Gastrocnemius medialis (tissue), 4 donors: ENCODE data around the gene PTBP1.

Experiments
- POLR2A ChIP-seq, 2 donors: fragments of 450-650 bp; IDR thresholded peaks; one replicate each; pipeline ENCODE4 v1.6.1; 2017; ENCODE audit warnings: antibody characterized with exemption in 2 of 2, mild to moderate bottlenecking in 2 of 2, moderate library complexity in 2 of 2
- TF ChIP-seq, protein P1 (sequence below), 5 experiments: fragments of 450-650 bp in 3 of 5; fragments of 200-600 bp in 2 of 5; sonication (generic) in 2 of 5; IDR thresholded peaks in 4 of 5; conservative IDR thresholded peaks in 1 of 5; 1 replicate in 4 of 5; 2 replicates in 1 of 5; pipeline ENCODE4 v1.5.1; 2016 to 2019; ENCODE audit warnings: antibody characterized with exemption in 5 of 5, mild to moderate bottlenecking in 3 of 5, moderate library complexity in 3 of 5

DNA sequence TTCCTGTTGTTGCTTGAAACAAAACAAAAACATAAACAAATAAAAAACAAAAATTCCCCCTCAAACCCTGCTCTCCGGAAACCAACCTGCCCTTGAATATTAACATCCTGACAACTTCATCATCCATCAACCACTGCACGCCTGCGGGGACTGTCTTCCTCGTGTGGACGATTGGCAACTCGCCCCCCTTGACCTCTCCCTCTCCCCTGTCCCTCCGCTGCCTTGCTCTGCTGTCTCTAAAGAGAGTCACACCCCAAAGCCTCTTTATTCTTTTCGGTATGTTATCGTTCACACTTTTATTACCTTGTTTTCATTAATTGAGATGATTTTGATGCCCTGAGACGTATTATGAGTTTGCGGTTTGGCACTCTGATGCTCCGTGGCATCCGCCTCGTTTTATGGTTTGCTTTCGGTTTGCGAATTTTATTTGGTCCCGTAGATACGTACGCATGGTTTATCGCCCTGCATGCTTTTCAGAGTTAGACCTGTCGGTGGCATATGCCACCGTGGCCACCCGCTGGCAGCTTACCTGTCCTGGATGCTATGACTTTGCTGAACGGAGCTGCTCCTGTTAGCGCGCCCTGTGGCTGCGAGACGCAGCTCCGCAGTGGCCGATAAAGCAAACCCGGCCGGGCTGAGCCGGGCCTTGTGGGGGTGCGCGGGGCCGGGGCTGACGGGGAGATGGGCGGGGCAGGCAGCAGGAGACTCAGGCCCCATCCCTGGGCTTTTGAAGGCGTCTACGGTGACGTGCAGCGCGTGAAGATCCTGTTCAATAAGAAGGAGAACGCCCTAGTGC, 10.6 kb downstream of the PTBP1 start:
- TF ChIP-seq, protein P1, sequence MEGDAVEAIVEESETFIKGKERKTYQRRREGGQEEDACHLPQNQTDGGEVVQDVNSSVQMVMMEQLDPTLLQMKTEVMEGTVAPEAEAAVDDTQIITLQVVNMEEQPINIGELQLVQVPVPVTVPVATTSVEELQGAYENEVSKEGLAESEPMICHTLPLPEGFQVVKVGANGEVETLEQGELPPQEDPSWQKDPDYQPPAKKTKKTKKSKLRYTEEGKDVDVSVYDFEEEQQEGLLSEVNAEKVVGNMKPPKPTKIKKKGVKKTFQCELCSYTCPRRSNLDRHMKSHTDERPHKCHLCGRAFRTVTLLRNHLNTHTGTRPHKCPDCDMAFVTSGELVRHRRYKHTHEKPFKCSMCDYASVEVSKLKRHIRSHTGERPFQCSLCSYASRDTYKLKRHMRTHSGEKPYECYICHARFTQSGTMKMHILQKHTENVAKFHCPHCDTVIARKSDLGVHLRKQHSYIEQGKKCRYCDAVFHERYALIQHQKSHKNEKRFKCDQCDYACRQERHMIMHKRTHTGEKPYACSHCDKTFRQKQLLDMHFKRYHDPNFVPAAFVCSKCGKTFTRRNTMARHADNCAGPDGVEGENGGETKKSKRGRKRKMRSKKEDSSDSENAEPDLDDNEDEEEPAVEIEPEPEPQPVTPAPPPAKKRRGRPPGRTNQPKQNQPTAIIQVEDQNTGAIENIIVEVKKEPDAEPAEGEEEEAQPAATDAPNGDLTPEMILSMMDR (IDR thresholded peaks at IDR 0.05 in 4 of 5, conservative IDR thresholded peaks at IDR 0.05 in 1 of 5) = no peak
- no peak for TF ChIP-seq POLR2A (IDR thresholded peaks at IDR 0.05)
